GM21367 (cell line): ENCODE data around the gene HPGDS.
"Not testable (repeated sequence)": the region's sequence is repeated elsewhere in the genome, so short reads cannot be mapped to it uniquely, and the experiment has no call there.

ENCODE experiments used
- ATAC-seq: cut with Tn5 transposase; IDR thresholded peaks from one replicate; pipeline ENCODE4 v1.9.1; 2021; ENCODE audit not compliant: unreplicated experiment

HPGDS gene

DNA sequence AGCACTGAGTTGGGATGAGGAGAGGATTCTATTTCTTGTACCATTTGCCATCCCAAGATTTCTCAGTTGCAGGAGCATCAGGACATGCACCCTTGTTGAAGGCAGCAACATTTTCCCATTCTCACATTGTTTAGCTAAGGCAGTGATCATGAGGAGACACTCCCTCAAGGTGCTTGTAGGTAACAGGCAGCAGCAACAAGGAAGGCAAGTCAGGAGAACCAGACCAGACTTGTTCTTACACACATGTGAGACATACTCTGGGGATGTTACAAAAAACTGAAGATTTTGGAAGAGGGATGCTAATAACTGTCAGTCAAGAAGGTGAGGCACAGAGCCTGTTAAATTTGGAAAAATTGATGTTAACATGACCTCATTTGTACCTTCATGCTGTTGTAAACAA, 15.5 kb upstream of the HPGDS start:
- ATAC-seq: no peak

- ATAC-seq: no peak
Measured at GRCh38 chr4:94357624-94358023, 15.0 kb upstream of the HPGDS start.

GRCh38 chr4:94356444-94356843, 13.8 kb upstream of the HPGDS start:
- ATAC-seq: no peak

- no peak for ATAC-seq
Measured at GRCh38 chr4:94354474-94354896, 11.8 kb upstream of the HPGDS start.

DNA sequence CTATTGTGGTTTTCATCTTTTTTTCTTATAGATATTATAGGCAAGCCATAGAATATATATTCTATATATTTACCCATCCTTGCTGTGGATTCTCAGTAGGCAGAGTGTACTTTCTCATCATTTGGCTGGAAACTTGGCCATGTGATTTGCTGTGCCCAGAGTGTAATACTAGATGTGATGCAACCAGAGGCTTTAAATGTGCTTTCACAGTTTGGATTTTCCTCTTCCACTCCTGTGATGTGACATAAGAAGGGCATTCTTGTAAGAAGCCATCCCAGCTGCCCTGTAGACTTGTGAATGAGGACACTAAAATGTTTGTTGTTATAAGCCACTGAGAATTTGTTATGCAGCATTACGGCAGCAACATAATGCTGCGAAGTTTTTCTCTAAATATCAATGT, 10.4 kb upstream of the HPGDS start:
- no peak for ATAC-seq

DNA sequence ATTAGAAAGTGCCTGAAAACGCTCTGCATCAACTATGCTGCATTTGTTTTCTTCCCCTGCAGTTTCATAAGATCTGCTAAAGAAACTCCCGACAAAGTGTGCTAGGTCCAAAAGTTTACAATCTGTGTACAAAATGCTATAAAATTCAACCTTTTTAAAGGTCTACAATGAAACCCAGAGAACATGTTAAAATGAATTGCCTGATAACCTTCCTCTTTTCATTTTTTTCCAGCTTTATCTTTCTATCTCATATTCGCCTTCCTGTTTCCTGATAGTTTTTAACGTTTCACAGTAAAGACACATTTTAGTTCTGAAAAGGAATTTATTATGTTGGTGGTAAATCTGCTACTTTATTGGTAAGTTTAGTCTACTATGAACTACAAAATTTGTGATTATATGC, 9.5 kb upstream of the HPGDS start:
- no peak for ATAC-seq

DNA sequence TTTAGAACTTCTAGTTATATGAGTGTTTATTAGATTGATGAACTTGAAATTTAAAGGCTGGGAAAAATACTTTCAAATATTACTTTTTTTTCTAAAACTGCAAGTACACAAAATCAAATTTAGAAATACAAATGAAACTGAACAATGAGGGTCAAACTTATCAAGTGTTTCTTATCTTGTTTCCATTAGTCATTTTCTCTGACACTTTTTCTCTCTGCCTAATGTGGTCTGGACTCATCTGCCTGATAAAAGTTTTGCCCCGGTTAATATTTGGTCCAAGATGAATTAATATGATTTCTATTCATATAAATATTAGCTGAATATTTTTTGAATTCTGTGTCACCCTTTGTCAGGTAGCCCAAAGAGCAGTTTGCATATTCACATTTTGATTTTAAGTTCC, 8.7 kb upstream of the HPGDS start:
- ATAC-seq: no peak

GRCh38 chr4:94350095-94350494, 7.5 kb upstream of the HPGDS start:
- no peak for ATAC-seq

- ATAC-seq: no peak
Measured at GRCh38 chr4:94349193-94349592, 6.6 kb upstream of the HPGDS start.

GRCh38 chr4:94348666-94349065, 6.0 kb upstream of the HPGDS start:
- ATAC-seq: no peak

DNA sequence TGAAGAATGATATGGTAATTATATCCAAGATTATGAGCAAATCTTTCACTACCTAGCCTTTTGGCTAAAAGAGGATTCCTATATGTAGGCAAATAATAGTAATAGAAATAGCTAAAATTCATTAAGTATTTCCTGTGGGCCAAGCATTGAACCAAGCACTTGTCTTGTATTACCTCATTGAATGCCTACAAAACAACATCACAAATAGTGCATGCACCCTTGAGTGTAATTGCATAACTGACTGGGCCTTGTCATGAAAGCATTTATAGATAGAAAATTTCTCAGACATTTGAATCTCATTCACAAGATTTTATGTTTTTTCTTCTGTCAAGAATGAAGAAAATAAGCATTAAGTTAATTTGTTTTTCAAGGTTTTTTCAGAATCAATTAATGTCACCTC, 3.9 kb upstream of the HPGDS start:
- ATAC-seq: no peak

- ATAC-seq: no peak
Measured at GRCh38 chr4:94345969-94346368, 3.3 kb upstream of the HPGDS start.

DNA sequence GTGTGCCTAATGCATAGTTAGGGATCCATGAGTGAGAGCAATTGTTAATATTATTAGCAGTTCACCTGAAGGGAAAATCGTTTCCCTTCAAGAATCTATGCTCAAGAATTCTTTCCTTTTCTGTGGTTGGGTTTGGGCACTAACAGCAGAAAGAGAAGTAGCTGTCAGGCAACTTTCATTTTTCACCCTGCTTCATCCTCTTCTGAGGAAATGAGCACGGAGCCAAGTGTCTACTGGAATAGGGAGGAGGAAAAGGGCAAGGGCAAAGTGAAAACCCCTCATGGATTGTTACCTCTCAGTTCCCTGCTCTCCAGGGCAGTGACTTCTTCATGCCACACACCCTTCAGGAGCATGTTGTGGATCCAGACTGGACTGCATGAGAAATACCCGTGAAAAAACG, 2.6 kb upstream of the HPGDS start:
- no peak for ATAC-seq

DNA sequence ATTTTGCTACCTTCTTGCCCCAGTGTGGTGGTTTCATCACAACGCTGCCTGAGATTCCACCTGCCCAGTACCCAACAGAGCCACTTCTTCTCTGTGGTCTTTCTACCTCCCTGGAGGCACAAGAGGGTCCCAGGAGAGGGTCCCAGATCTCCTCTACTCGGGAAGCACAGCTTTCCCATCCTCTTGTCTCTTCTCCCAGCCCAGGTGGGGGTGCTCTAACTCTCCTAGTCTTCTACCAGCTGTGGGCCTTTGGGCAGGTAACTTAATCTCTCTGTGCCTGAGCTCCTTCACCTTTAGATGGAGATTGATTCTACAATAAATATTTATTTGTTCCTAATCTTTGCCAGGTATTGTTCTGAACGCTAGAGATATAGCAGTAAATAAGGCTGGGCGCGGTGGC, 1.8 kb upstream of the HPGDS start:
- no peak for ATAC-seq

DNA sequence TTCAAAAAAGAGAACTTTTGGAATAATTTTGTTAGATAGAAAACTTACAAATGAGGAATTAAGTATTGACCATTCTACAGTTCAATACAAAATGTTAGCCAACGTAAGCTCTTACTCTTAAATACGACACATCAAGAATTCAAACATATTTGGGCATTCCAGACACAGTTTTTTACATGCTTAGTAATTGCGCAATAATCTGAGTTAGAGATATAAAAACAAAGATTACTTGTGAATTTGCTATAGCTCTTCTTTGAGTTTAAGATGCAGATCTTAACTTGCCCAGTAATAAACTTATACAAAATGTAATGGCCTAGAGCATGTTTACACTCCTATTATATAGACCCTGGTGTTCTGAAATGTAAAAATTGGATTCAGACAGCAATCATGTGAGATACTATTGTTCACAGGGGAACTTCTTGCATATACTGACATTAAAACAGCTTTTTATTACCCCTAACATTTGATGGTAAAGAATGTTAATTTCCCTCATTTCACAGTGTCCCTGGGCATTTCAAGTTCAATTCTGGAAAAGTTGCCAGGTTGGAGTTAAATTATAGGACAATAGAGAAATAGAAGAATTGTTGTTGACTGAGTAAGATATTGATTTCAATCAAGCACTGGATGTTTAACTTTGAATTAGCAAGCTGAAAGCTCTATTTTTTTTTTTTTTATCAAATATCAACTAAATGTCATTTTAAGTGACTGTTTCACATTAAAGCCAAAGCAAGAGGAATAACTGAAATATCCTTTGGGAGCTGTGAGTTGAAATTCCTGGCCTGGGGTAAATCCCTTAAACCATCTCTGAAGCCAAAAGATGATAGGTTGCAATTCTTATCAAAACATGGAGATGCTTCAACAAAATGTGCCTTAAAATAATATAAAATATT, 910 bp downstream of the HPGDS start:
- ATAC-seq: no peak

DNA sequence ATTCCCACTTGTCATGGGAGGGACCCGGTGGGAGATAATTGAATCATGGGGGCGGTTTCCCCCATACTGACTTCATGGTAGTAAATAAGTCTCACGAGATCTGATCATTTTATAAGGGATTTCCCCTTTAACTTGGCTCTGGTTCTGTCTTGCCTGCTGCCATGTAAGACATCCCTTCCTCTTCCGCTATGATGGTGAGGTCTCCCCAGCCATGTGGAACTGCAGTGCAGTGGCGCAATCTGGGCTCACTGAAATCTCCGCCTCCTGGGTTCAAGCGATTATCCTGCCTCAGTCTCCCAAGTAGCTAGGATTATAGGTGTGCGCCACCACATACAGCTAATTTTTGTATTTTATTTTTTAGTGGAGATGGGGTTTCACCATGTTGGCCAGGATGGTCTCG, 2.9 kb downstream of the HPGDS start:
- no peak for ATAC-seq

DNA sequence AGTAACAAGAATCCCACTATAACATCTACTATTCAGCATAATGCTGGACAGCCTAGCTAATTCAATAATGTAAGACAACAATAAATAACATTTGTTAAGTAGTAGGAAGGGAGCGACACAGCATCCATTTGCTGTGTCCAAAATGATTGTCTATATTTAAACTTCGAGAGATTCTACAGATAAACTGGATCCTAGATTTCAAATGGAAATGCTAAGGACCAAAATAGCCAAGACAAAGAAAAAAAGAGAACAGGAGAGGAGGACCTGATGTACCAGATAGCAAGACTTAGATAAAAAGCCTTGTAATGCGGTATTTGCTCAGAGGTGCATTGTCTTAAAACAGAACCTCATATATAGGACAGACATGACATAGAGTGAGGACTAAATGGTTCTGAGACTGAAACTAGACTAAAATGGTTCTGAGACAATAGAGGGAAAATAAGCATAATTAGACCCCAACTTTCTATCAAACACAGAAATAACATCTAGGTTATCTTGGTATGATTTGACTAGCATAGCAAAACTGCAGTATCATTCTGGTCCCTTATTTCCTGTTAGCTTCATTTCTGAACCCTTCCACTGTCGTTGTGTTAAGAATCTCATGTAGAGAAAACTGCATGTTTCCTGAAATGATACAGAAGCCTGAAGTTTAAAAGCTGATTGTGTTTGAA, 3.8 kb downstream of the HPGDS start:
- ATAC-seq: peak; percentile 49

GRCh38 chr4:94336791-94337190, 5.8 kb downstream of the HPGDS start:
- ATAC-seq: not testable (repeated sequence)

- ATAC-seq: no peak
Measured at GRCh38 chr4:94336303-94336702, 6.3 kb downstream of the HPGDS start.

DNA sequence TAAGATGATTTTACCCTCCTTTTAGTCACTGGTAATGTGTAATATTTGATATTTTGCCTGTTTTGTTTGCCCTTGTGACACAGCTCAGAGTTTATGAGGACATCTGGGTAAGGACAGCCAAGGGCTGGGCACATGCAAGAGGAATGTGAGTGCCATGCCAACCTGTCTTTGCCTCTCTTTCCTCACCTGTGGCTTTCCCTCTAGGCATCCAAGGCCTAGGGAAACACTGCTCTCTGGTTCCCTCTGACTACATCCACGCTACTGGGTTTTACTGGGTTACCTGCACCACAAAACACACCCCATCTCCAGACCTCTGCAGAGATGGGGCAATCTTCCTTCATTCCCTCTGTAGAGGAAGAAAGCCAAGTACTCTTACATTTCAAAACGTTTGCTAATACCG, 7.7 kb downstream of the HPGDS start:
- ATAC-seq: no peak

DNA sequence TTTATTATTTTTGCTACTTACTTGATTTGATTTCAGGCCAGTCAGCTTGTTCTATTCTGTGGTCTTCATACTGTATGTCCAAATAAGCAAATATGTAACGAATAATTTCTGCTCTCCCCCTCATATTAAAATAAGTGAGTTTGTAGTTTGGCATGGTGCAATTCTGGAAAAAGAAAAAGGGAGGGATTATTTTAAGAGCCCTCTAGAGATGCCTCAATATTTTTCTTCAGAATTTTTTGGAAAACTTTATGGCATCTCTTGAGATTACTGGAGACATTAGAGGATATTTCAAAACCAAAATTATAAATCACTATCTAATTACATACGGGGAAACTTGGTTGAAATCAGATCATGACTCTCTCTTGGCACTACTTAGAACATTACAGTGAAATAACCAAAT, 8.2 kb downstream of the HPGDS start:
- no peak for ATAC-seq

DNA sequence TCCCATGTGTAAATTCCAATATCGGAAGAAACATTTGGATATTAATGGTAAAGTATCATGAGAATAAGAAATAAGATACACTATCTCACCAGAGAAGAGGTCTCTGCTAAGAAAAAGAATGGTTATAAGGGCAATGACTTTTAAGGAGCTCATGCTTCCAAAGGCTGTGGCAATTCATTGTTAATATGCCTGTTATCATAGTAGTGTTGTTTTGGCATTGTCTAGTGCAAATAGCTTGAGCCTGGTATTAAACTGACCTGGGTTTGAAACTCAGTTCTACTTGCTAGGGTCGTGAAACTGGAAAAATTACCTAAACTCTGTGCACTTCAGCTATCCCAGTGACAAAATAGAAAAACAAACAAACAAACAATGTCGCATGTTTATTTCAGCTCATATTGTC, 8.8 kb downstream of the HPGDS start:
- ATAC-seq: no peak
